Prostate gland (tissue), 2 donors: ENCODE results near the gene SLC39A9. TPM values are rescaled to one million over a fixed set of nuclear protein-coding genes. Genes with fewer than 3 reads are reported as not detected.

Experiments used
- DNase-seq: peaks from one replicate; pipeline ENCODE4 v3.0.0-alpha.2; 2019; ENCODE audit warnings: low spot score
- H3K27ac ChIP-seq, 2 donors: fragments of 200-600 bp; sonication (generic); 2 replicates each; pipeline ENCODE4 v1.5.1; 2017 to 2019
- H3K27me3 ChIP-seq: fragments of 200-600 bp; sonication (generic); replicated peaks from 2 replicates; pipeline ENCODE4 v1.5.1; 2019; ENCODE audit not compliant: insufficient read depth
- H3K36me3 ChIP-seq, 2 donors: fragments of 200-600 bp; sonication (generic); 1 replicate in 1 of 2; 2 replicates in 1 of 2; pipeline versions ENCODE4 v1.5.1 to v1.8.1; 2017 to 2019
- H3K4me1 ChIP-seq: fragments of 200-600 bp; sonication (generic); replicated peaks from 2 replicates; pipeline ENCODE4 v1.5.1; 2019
- H3K4me3 ChIP-seq, 2 donors: fragments of 200-600 bp; sonication (generic); 2 replicates each; pipeline ENCODE4 v1.5.1; 2017 to 2019
- H3K9me3 ChIP-seq: fragments of 200-600 bp; sonication (generic); 2 replicates; pipeline ENCODE4 v1.5.1; 2017
- POLR2A ChIP-seq: fragments of 450-650 bp; IDR thresholded peaks from one replicate; pipeline ENCODE4 v1.6.1; 2016; ENCODE audit warnings: antibody characterized with exemption, mild to moderate bottlenecking
- POLR2AphosphoS5 ChIP-seq: sonication (generic); formaldehyde crosslinking; IDR thresholded peaks from one replicate; pipeline ENCODE4 v1.6.1; 2017; ENCODE audit warnings: antibody characterized with exemption
- WGBS: methylation state at CpG from one replicate; pipeline ENCODE4 v1.1.5; 2018; 5-methylcytosine and 5-hydroxymethylcytosine counted together
- intact Hi-C: fragments of 100-400 bp; cut with DNase I; formaldehyde crosslinking; loops from one replicate; pipeline ENCODE4 v1.14.2; 2022
- total RNA-seq, 2 donors: library from RNA; depleted of rRNA; stranded (reverse); fragments of >200 nt; gene quantifications; one replicate each; pipeline ENCODE4 v1.1.0, GENCODE V29; 2016
- TF ChIP-seq, protein P1 (sequence below), 4 experiments: fragments of 200-600 bp in 2 of 4; fragments of 450-650 bp in 2 of 4; sonication (generic) in 2 of 4; IDR thresholded peaks; 1 replicate in 3 of 4; 2 replicates in 1 of 4; pipeline ENCODE4 v1.5.1; 2016 to 2019; ENCODE audit warnings: antibody characterized with exemption in 4 of 4, mild to moderate bottlenecking in 2 of 4, moderate library complexity in 2 of 4

The SLC39A9 gene
- total RNA-seq, 2 donors from 2014 or later, result 71.5 to 102 TPM

DNA sequence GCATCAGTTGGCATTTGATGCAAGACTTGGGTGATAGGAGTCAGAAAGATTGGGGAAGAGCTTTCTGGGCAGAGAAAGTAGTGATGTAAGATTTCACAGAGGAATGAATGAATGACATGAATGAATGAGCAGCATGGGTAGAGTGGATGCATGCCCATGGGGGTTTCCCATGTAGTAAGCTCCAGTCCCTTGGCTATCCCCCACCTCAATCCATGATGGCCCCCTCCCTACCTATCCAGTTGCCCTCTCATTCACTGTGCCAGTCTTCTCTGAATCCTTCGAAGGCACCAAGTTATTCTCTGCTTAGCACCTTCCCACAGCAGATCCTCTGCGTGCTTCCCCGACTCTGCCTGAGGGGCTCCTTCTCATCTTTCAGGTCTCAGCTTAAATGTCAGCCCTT, 32.4 kb upstream of the SLC39A9 start:
- no peaks in the 10 kb centered on the region for H3K27me3 ChIP-seq
- DNase-seq, result no peak
- intact Hi-C loops, result no loop called here
- H3K4me1 ChIP-seq, result no peaks in the 10 kb centered on the region
- TF ChIP-seq, protein P1, sequence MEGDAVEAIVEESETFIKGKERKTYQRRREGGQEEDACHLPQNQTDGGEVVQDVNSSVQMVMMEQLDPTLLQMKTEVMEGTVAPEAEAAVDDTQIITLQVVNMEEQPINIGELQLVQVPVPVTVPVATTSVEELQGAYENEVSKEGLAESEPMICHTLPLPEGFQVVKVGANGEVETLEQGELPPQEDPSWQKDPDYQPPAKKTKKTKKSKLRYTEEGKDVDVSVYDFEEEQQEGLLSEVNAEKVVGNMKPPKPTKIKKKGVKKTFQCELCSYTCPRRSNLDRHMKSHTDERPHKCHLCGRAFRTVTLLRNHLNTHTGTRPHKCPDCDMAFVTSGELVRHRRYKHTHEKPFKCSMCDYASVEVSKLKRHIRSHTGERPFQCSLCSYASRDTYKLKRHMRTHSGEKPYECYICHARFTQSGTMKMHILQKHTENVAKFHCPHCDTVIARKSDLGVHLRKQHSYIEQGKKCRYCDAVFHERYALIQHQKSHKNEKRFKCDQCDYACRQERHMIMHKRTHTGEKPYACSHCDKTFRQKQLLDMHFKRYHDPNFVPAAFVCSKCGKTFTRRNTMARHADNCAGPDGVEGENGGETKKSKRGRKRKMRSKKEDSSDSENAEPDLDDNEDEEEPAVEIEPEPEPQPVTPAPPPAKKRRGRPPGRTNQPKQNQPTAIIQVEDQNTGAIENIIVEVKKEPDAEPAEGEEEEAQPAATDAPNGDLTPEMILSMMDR (IDR thresholded peaks at IDR 0.05), result no peak
- TF ChIP-seq POLR2A, result no peak
- no peak overlapping the region for H3K4me3 ChIP-seq
- no peak overlapping the region for H3K27ac ChIP-seq
- no peaks in the 10 kb centered on the region for H3K9me3 ChIP-seq
- no peaks in the 10 kb centered on the region for H3K36me3 ChIP-seq
- 38% methylated on average over 3 of the region's 3 CpGs for WGBS

DNA sequence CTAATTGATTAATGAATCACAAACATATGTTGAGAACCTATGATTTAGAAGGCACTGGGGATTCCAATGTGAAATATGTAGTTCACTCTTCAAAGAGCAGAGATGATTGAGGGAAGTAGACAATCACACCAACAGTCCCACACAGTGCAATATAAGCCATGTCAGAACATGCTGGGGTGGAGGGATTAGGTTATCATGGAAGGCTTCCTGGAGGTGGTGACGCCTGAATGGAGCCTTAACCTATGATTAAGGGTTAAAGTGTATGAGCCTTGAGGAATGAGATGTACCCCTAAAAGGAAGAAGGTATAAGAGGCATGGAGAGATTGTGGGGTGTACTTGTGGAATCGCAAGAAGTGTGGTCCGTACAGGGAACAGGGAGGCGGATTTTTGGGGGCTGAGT, 31.7 kb upstream of the SLC39A9 start:
- intact Hi-C loops, result no loop called here
- Histone ChIP-seq H3K9me3 (no peaks in the 10 kb centered on the region), H3K36me3 (no peaks in the 10 kb centered on the region), H3K27ac (no peak overlapping the region), H3K4me1 (no peaks in the 10 kb centered on the region), H3K27me3 (no peaks in the 10 kb centered on the region), H3K4me3 (no peak overlapping the region)
- TF ChIP-seq, protein P1 (IDR thresholded peaks at IDR 0.05), result no peak
- TF ChIP-seq POLR2A (no peak), POLR2AphosphoS5 (no peak)
- 98% methylated on average over 4 of the region's 4 CpGs for WGBS
- no peak for DNase-seq

DNA sequence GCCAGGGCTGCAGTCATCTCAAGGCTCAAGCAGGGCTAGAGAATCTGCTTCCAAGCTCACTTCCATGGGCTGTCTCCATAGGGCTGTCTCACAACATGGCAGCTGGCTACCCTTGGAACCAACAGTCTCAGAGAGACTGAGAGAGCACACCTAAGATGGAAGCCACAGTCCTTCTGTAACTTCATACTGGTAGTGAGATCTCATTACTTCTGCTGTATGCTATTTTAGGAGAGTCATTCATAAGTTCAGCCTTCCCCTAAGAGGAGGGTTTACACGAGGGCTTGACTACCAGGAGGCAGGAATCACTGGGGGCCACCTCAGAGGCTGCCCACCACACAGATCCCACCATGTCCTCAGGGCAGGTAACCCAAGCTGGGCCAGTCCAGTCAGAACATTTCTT, 30.1 kb upstream of the SLC39A9 start:
- 81% methylated on average over 1 of the region's 1 CpG for WGBS
- no peak overlapping the region for H3K27ac ChIP-seq
- intact Hi-C loops, result no loop called here
- H3K36me3 ChIP-seq, result no peaks in the 10 kb centered on the region
- TF ChIP-seq, protein P1 (IDR thresholded peaks at IDR 0.05), result no peak
- TF ChIP-seq POLR2A, result no peak
- TF ChIP-seq POLR2AphosphoS5, result no peak
- no peaks in the 10 kb centered on the region for H3K4me1 ChIP-seq
- H3K27me3 ChIP-seq, result no peaks in the 10 kb centered on the region
- H3K9me3 ChIP-seq, result no peaks in the 10 kb centered on the region
- DNase-seq, result no peak
- H3K4me3 ChIP-seq, result no peak overlapping the region

DNA sequence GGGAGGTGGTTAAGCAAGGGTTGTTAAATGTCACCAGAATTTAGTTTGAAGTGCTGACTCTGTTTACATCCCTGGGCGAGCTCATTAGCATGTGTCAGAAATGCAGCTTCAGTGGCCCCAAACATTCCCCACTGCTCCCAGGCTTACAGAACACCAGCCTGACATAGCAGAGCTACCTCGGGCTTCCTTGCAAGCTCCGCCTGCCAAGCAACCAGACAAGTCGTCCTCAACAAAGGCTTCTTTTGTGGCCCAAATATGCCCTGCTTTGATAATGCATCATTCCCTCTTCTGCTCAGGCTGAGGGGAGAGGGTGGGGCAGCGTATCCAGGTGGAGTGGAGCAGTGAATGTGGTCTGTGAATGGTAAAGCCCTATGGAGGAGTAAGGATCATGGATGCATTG, 28.4 kb upstream of the SLC39A9 start:
- intact Hi-C loops, result no loop called here
- Histone ChIP-seq H3K27ac (no peak overlapping the region), H3K4me3 (no peak overlapping the region), H3K36me3 (no peaks in the 10 kb centered on the region), H3K27me3 (no peaks in the 10 kb centered on the region), H3K9me3 (no peaks in the 10 kb centered on the region), H3K4me1 (no peaks in the 10 kb centered on the region)
- no peak for TF ChIP-seq POLR2A
- TF ChIP-seq POLR2AphosphoS5, result no peak
- WGBS, result 57% methylated on average over 5 of the region's 5 CpGs
- no peak for DNase-seq

DNA sequence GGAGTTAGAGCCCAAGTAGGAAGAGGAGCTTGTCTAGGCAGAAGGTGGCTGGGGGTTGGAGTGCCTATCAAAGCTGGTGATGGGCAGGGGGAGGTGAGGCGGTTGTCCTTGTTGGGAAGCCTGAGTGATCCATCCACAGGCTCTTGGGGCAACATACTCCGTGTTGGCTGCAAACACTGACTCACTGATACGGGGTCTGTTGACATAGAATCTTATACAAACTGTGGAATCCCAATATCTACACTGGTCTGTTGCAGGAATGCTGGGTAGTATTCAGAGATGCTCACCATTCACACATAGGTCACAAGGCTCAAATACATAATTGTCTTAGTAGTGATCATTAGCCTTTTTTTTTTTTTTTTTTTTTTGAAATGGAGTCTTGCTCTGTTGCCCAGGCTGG, 26.3 kb upstream of the SLC39A9 start:
- no peaks in the 10 kb centered on the region for H3K27me3 ChIP-seq
- H3K9me3 ChIP-seq, result no peaks in the 10 kb centered on the region
- TF ChIP-seq POLR2AphosphoS5 (no peak), POLR2A (no peak)
- TF ChIP-seq, protein P1 (IDR thresholded peaks at IDR 0.05), result no peak
- no peak overlapping the region for H3K27ac ChIP-seq
- H3K4me1 ChIP-seq, result no peaks in the 10 kb centered on the region
- no peak overlapping the region for H3K4me3 ChIP-seq
- no peak for DNase-seq
- intact Hi-C loops, result no loop called here
- H3K36me3 ChIP-seq, result no peaks in the 10 kb centered on the region
- WGBS, result 90% methylated on average over 3 of the region's 3 CpGs
